ENCODE measurements around the gene OR6Q1. TPM values are rescaled to one million over a fixed set of nuclear protein-coding genes. Genes with fewer than 3 reads are reported as not detected.
A peak's percentile ranks its signal among the peaks of the same experiment; 100 is the strongest.

OR6Q1 gene
- total RNA-seq, 6 experiments from 2014 or later, result not detected

DNA sequence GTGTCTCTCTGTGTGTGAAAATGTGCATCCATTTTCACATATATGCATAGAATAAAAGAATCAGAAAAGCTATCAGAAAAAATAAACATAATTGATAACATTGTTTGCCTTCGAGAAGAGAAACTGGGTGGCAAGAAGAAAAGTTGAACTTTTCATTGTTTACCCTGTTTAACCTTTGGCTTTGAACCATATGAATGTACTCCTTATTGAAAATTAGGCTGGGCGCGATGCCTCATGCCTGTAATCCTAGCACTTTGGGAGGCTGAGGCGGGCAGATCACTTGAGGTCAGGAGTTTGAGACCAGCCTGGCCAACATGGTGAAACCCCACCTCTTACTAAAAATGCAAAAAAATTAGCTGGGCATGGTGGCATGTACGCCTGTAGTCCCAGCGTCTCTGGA is 19.0 kb upstream of the OR6Q1 start:
- intact Hi-C loops (cut with DNase I), result no loop called here
- H3K36me3 ChIP-seq, result no peaks in the 10 kb centered on the region
- no peak for ATAC-seq
- H3K27me3 ChIP-seq, result no peaks in the 10 kb centered on the region
- no peaks in the 10 kb centered on the region for H3K4me1 ChIP-seq
- H3K4me3 ChIP-seq, result no peak overlapping the region
- DNase-seq, result no peak
- 62% methylated on average over 6 of the region's 6 CpGs for WGBS (ENCODE audit: insufficient coverage, low coverage, low lambda C conversion rate, missing lambda C conversion rate)
- H3K27ac ChIP-seq, result no peak overlapping the region
- TF ChIP-seq POLR2A (IDR thresholded peaks at IDR 0.05), result no peak
- TF ChIP-seq, protein P1, sequence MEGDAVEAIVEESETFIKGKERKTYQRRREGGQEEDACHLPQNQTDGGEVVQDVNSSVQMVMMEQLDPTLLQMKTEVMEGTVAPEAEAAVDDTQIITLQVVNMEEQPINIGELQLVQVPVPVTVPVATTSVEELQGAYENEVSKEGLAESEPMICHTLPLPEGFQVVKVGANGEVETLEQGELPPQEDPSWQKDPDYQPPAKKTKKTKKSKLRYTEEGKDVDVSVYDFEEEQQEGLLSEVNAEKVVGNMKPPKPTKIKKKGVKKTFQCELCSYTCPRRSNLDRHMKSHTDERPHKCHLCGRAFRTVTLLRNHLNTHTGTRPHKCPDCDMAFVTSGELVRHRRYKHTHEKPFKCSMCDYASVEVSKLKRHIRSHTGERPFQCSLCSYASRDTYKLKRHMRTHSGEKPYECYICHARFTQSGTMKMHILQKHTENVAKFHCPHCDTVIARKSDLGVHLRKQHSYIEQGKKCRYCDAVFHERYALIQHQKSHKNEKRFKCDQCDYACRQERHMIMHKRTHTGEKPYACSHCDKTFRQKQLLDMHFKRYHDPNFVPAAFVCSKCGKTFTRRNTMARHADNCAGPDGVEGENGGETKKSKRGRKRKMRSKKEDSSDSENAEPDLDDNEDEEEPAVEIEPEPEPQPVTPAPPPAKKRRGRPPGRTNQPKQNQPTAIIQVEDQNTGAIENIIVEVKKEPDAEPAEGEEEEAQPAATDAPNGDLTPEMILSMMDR (IDR thresholded peaks at IDR 0.05), result no peak
- H3K9me3 ChIP-seq, result no peaks in the 10 kb centered on the region

DNA sequence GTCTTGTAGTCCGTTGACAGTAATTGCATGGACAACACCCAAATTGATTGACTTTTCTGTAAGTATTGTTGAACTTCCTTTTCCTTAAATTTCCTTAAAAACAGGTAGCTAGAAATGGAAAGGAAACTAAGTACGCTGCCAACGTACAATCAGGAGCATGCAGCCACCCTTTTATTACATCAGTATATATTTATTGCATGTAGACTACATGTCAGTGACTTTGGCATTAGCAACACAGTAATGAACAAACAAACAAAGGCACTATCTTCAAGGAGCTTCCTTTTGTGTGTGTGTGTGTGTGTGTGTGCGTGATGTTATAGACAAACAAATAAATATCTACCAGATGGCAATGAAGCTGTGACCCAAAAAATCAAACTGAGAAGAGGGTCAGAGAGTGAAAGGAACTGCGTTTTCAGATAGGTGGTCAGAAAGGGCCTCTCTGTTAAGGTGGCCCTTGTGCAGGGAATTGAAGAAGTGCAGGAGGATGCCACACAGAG is 7.3 kb upstream of the OR6Q1 start, which contains the start of gene OR9Q1:
Gene OR9Q1 (plus strand): TSS at position 447 of the 497 bp plus-strand sequence. CDS start 155,564 bp downstream, outside the sequence.
- Histone ChIP-seq H3K36me3 (no peaks in the 10 kb centered on the region), H3K27ac (peak within 1 kb of the TSS; percentile 40 to 57 (median 54)), H3K4me1 (no peaks in the 10 kb centered on the region), H3K27me3 (no peaks in the 10 kb centered on the region), H3K4me3 (no peak within 1 kb of the TSS), H3K9me3 (no peaks in the 10 kb centered on the region)
- TF ChIP-seq POLR2A (IDR thresholded peaks at IDR 0.05), result no peak
- intact Hi-C loops (cut with DNase I), result no loop called here
- ATAC-seq, result peak in 3 of 4 donors; percentile 18 to 39 (median 24)
- 58% methylated on average over 5 of the region's 5 CpGs for WGBS (ENCODE audit: insufficient coverage, low coverage, low lambda C conversion rate, missing lambda C conversion rate)
- DNase-seq, result no peak

DNA sequence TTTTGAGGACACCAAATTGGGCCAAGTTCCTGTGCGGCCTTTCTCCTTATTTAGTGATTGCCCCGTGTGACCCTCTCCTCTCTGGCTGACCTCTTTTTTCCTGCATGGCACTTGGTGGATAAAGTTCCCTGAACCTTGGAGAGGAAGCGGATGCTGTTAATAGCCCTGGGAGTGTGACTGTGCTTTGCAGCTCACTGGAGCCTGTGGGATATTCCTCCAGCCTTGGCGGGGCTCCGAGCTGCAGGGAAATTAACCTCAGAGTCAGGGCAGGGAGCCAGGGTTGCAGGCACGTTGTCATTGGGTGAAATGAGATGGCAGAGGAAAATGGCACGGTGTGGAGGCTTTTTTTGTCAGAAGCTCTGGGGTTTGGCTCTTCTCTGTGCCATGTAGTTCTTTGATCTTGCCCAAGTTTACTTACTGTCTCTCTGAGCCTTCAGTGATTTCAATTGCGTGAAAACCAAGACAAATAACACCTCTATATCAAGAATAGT is 6.1 kb upstream of the OR6Q1 start:
- Histone ChIP-seq H3K27me3 (no peaks in the 10 kb centered on the region), H3K4me3 (no peak overlapping the region), H3K9me3 (no peaks in the 10 kb centered on the region), H3K36me3 (no peaks in the 10 kb centered on the region), H3K4me1 (no peaks in the 10 kb centered on the region), H3K27ac (peak overlapping the region in 1 of 3 donors; percentile 26)
- WGBS (ENCODE audit: insufficient coverage, low coverage, low lambda C conversion rate, missing lambda C conversion rate), result 13% methylated on average over 6 of the region's 8 CpGs
- ATAC-seq (peak; percentile 77 to 86 (median 83)), DNase-seq (peak; percentile 66 to 76 (median 72))
- intact Hi-C loops (cut with DNase I), result no loop called here
- TF ChIP-seq, protein P1 (IDR thresholded peaks at IDR 0.05), result no peak
- TF ChIP-seq POLR2A (IDR thresholded peaks at IDR 0.05), result no peak

DNA sequence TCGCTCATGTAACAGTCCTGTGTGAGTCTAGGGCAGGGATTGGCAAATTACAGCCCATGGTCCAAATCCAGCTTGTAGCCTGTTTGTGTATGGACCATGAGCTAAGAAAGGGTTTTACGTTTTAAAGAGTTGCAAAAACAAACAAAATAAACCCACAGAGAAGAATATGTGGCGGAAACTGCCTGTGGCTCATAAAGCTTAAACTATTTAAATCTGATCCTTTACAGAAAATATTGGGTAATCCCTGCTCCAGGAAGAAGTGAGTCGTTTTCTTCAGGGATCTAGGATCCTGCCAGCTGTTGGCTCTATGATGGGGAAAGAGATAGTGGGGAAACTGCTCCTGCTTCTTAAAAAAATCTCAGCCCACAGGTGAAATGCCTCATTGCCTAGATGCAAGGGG is 3.4 kb upstream of the OR6Q1 start:
- no peaks in the 10 kb centered on the region for H3K36me3 ChIP-seq
- H3K4me3 ChIP-seq, result no peak overlapping the region
- H3K27me3 ChIP-seq, result no peaks in the 10 kb centered on the region
- no peak for DNase-seq
- no peaks in the 10 kb centered on the region for H3K9me3 ChIP-seq
- H3K27ac ChIP-seq, result peak overlapping the region in 1 of 3 donors; percentile 54
- intact Hi-C loops (cut with DNase I), result no loop called here
- TF ChIP-seq POLR2A (IDR thresholded peaks at IDR 0.05), result no peak
- TF ChIP-seq, protein P1 (IDR thresholded peaks at IDR 0.05), result no peak
- no peaks in the 10 kb centered on the region for H3K4me1 ChIP-seq
- ATAC-seq, result no peak
- WGBS (ENCODE audit: insufficient coverage, low coverage, low lambda C conversion rate, missing lambda C conversion rate), result 34% methylated on average over 4 of the region's 4 CpGs

DNA sequence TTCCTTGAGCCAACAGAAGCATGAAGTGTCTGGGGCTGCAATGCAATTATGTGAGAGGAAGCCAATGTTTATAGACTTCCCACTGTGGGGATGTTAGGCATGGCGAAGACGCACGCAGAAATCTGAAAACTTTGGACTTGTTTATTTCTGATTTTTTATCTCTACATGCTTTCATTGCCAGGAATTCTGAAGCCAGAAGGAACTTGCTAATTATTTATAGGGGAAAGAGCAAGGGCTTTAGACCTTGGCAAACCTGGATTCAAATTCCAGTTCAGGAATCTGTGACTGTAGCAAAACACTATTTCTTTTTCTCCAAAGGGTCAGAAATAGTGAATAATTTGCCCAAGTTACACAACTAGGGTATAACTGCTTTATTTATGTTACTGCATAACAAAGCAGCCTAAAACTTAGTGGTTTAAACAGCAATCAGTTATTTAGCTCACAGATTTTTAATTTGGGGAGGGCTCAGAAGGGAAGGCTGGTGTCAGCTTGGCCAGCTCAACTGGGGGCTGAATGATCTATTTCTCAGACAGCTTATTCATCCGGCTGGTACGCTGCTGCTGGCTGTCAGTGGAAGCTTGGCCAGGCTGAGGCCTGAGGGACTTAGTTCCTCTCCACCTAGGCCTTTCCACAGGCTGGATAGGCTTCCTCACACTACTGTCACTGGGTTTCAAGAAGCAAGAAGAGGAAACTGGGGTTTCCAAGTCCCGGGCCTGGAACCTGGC is 1.9 kb upstream of the OR6Q1 start:
- no peaks in the 10 kb centered on the region for H3K36me3 ChIP-seq
- peak in 1 of 3 donors; percentile 26 for DNase-seq
- H3K27me3 ChIP-seq, result no peaks in the 10 kb centered on the region
- 41% methylated on average over 5 of the region's 6 CpGs for WGBS (ENCODE audit: insufficient coverage, low coverage, low lambda C conversion rate, missing lambda C conversion rate)
- TF ChIP-seq, protein P1 (IDR thresholded peaks at IDR 0.05), result no peak
- H3K9me3 ChIP-seq, result no peaks in the 10 kb centered on the region
- peak; percentile 43 to 59 (median 48) for ATAC-seq
- intact Hi-C loops (cut with DNase I), result no loop called here
- peak overlapping the region; percentile 27 to 54 (median 32) for H3K27ac ChIP-seq
- no peaks in the 10 kb centered on the region for H3K4me1 ChIP-seq
- H3K4me3 ChIP-seq, result no peak overlapping the region
